ENCODE measurements around the gene CLPTM1L. TPM values are rescaled to one million over a fixed set of nuclear protein-coding genes. Genes with fewer than 3 reads are reported as not detected.
A peak's percentile ranks its signal among the peaks of the same experiment; 100 is the strongest.
"Not testable (repeated sequence)": the region's sequence is repeated elsewhere in the genome, so short reads cannot be mapped to it uniquely, and the experiment has no call there.

Gene CLPTM1L
- total and polyA plus RNA-seq, 2 experiments from 2014 or later: 129 to 130 TPM

DNA sequence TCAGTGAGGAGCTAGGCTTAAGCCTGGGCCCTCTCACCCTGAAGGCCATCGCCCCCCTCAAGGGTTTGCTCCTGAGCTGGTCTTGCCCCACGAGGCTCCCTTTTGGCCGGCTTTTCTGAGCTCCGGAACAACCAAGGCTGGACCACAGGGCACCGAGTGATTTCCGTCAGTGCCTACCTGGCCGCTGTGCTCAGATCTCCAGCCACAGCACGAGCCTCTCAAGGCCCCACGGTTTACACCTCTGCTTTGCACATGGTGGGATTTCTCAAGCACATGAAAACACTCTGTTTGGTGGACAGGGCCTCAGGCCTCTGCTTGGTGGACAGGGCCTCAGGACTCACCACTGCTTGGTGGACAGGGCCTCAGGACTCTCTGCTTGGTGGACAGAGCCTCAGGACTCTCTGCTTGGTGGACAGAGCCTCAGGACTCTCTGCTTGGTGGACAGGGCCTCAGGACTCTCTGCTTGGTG, 15.8 kb downstream of the CLPTM1L start:
- Histone ChIP-seq H3K27ac (no peak overlapping the region), H3K4me1 (ENCODE audit: insufficient read depth) (peaks cover 6% of the 10 kb centered on the region), H2AFZ (no peak overlapping the region), H3K9me3 (ENCODE audit: low read depth) (no peaks in the 10 kb centered on the region), H3K79me2 (no peaks in the 10 kb centered on the region), H3K9me2 (replicated peaks; ENCODE audit: insufficient read depth) (no peaks in the 10 kb centered on the region), H3K4me3 (no peak overlapping the region), H4K20me1 (ENCODE audit: insufficient read depth, poor library complexity, severe bottlenecking) (no peaks in the 10 kb centered on the region), H3K4me2 (no peak overlapping the region), H3K27me3 (no peaks in the 10 kb centered on the region), H3K36me3 (replicated peaks; ENCODE audit: insufficient read depth, low read depth) (no peaks in the 10 kb centered on the region)
- DNase-seq (ENCODE audit: low spot score): no peak
- 96% methylated on average over 9 of the region's 9 CpGs for WGBS (ENCODE audit: low lambda C conversion rate, missing lambda C conversion rate)
- TF ChIP-seq EZH2phosphoT487 (IDR thresholded peaks at IDR 0.05; ENCODE audit: low read depth, severe bottlenecking, unreplicated experiment): no peak
- TF ChIP-seq, protein P1, sequence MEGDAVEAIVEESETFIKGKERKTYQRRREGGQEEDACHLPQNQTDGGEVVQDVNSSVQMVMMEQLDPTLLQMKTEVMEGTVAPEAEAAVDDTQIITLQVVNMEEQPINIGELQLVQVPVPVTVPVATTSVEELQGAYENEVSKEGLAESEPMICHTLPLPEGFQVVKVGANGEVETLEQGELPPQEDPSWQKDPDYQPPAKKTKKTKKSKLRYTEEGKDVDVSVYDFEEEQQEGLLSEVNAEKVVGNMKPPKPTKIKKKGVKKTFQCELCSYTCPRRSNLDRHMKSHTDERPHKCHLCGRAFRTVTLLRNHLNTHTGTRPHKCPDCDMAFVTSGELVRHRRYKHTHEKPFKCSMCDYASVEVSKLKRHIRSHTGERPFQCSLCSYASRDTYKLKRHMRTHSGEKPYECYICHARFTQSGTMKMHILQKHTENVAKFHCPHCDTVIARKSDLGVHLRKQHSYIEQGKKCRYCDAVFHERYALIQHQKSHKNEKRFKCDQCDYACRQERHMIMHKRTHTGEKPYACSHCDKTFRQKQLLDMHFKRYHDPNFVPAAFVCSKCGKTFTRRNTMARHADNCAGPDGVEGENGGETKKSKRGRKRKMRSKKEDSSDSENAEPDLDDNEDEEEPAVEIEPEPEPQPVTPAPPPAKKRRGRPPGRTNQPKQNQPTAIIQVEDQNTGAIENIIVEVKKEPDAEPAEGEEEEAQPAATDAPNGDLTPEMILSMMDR (IDR thresholded peaks at IDR 0.05; ENCODE audit: poor library complexity): no peak
- TF ChIP-seq EZH2 (IDR thresholded peaks at IDR 0.05; ENCODE audit: borderline replicate concordance): no peak

DNA sequence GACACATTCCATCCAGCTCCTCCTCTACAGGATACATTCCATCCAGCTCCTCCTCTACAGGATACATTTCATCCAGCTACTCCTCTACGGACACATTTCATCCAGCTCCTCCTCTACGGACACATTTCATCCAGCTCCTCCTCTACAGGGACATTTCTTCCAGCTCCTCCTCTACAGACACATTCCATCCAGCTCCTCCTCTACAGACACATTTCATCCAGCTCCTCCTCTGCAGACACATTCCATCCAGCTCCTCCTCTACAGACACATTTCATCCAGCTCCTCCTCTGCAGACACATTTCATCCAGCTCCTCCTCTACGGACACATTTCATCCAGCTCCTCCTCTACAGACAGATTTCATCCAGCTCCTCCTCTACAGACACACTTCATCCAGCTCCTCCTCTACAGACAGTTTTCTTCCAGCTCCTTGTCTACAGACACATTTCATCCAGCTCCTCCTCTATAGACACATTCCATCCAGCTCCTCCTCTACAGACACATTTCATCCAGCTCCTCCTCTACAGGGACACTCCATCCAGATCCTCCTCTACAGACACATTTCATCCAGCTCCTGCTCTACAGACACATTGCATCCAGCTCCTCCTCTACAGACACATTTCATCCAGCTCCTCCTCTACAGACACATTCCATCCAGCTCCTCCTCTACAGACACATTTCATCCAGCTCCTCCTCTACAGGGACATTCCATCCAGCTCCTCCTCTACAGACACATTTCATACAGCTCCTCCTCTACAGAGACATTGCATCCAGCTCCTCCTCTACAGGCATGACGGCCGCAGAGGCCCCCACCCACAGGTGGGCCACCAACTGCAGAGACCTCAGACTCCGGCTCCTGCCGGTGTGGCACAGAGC, 16.4 kb downstream of the CLPTM1L start:
- H3K4me2 ChIP-seq; DNase-seq (ENCODE audit: low spot score); H3K9me3 ChIP-seq (ENCODE audit: low read depth); H3K27me3 ChIP-seq; H3K79me2 ChIP-seq; H3K36me3 ChIP-seq (replicated peaks; ENCODE audit: insufficient read depth, low read depth); H3K4me1 ChIP-seq (ENCODE audit: insufficient read depth); H4K20me1 ChIP-seq (ENCODE audit: insufficient read depth, poor library complexity, severe bottlenecking); H2AFZ ChIP-seq; H3K9me2 ChIP-seq (replicated peaks; ENCODE audit: insufficient read depth); H3K4me3 ChIP-seq: not testable (repeated sequence)
- WGBS (ENCODE audit: low lambda C conversion rate, missing lambda C conversion rate): 96% methylated on average over 5 of the region's 7 CpGs
- peak overlapping the region; percentile 73 for H3K27ac ChIP-seq

DNA sequence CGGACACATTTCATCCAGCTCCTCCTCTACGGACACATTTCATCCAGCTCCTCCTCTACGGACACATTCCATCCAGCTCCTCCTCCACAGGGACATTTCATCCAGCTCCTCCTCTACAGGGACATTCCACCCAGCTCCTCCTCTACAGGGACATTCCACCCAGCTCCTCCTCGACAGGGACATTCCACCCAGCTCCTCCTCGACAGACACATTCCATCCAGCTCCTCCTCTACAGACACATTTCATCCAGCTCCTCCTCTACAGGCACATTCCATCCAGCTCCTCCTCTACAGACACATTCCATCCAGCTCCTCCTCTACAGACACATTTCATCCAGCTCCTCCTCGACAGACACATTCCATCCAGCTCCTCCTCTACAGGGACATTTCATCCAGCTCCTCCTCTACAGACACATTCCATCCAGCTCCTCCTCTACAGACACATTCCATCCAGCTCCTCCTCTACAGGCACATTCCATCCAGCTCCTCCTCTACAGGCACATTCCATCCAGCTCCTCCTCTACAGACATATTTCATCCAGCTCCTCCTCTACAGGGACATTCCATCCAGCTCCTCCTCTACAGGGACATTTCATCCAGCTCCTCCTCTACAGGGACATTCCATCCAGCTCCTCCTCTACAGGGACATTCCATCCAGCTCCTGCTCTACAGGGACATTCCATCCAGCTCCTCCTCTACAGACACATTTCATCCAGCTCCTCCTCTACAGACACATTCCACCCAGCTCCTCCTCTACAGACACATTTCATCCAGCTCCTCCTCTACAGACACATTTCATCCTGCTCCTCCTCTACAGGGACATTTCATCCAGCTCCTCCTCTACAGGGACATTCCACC, 17.8 kb downstream of the CLPTM1L start:
- H3K27me3 ChIP-seq; H3K9me2 ChIP-seq (replicated peaks; ENCODE audit: insufficient read depth); DNase-seq (ENCODE audit: low spot score); H3K79me2 ChIP-seq; H3K4me2 ChIP-seq; H2AFZ ChIP-seq; H3K4me3 ChIP-seq; H4K20me1 ChIP-seq (ENCODE audit: insufficient read depth, poor library complexity, severe bottlenecking); H3K4me1 ChIP-seq (ENCODE audit: insufficient read depth); H3K36me3 ChIP-seq (replicated peaks; ENCODE audit: insufficient read depth, low read depth); H3K9me3 ChIP-seq (ENCODE audit: low read depth): not testable (repeated sequence)
- WGBS (ENCODE audit: low lambda C conversion rate, missing lambda C conversion rate): 65% methylated on average over 6 of the region's 6 CpGs
- H3K27ac ChIP-seq: peak overlapping the region; percentile 80

DNA sequence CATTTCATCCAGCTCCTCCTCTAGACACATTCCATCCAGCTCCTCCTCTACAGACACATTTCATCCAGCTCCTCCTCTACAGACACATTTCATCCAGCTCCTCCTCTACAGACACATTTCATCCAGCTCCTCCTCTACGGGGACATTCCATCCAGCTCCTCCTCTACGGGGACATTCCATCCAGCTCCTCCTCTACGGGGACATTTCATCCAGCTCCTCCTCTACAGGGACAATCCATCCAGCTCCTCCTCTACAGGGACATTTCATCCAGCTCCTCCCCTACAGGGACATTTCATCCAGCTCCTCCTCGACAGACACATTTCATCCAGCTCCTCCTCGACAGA, 18.4 kb downstream of the CLPTM1L start:
- not testable (repeated sequence) for H3K9me2 ChIP-seq (replicated peaks; ENCODE audit: insufficient read depth); H3K36me3 ChIP-seq (replicated peaks; ENCODE audit: insufficient read depth, low read depth); H3K79me2 ChIP-seq; H3K4me3 ChIP-seq; H3K9me3 ChIP-seq (ENCODE audit: low read depth); H3K4me1 ChIP-seq (ENCODE audit: insufficient read depth); H3K27me3 ChIP-seq; H2AFZ ChIP-seq; H3K4me2 ChIP-seq; DNase-seq (ENCODE audit: low spot score); H4K20me1 ChIP-seq (ENCODE audit: insufficient read depth, poor library complexity, severe bottlenecking)
- peak overlapping the region; percentile 80 for H3K27ac ChIP-seq
- WGBS (ENCODE audit: low lambda C conversion rate, missing lambda C conversion rate): 94% methylated on average over 5 of the region's 5 CpGs
